GM18502 (cell line): ENCODE data around the gene DYNLT4.
A peak's percentile ranks its signal among the peaks of the same experiment; 100 is the strongest.
"Not testable (repeated sequence)": the region's sequence is repeated elsewhere in the genome, so short reads cannot be mapped to it uniquely, and the experiment has no call there.

Experiments used
- ATAC-seq: cut with Tn5 transposase; IDR thresholded peaks from one replicate; pipeline ENCODE4 v1.9.1; 2021; ENCODE audit warnings: mild to moderate bottlenecking; ENCODE audit not compliant: unreplicated experiment, poor library complexity

The DYNLT4 gene

GRCh38 chr1:44775078-44775929, 31.8 kb downstream of the DYNLT4 start, which contains the start of gene RPS8:
Gene RPS8, plus strand, starts transcription at chr1:44775540. Its CDS starts 57 bp downstream, at chr1:44775597.
- ATAC-seq = peak; percentile 70

- ATAC-seq = not testable (repeated sequence)
Observed at GRCh38 chr1:44766421-44766820, 40.7 kb downstream of the DYNLT4 start.

- ATAC-seq = no peak
Observed at GRCh38 chr1:44760876-44761275, 46.3 kb downstream of the DYNLT4 start.

- no peak for ATAC-seq
Observed at GRCh38 chr1:44759077-44759476, 48.1 kb downstream of the DYNLT4 start.

- ATAC-seq = peak; percentile 56
Observed at GRCh38 chr1:44757420-44757819, 49.7 kb downstream of the DYNLT4 start.
